ENCODE results near the gene MESP2.

MESP2 gene

DNA sequence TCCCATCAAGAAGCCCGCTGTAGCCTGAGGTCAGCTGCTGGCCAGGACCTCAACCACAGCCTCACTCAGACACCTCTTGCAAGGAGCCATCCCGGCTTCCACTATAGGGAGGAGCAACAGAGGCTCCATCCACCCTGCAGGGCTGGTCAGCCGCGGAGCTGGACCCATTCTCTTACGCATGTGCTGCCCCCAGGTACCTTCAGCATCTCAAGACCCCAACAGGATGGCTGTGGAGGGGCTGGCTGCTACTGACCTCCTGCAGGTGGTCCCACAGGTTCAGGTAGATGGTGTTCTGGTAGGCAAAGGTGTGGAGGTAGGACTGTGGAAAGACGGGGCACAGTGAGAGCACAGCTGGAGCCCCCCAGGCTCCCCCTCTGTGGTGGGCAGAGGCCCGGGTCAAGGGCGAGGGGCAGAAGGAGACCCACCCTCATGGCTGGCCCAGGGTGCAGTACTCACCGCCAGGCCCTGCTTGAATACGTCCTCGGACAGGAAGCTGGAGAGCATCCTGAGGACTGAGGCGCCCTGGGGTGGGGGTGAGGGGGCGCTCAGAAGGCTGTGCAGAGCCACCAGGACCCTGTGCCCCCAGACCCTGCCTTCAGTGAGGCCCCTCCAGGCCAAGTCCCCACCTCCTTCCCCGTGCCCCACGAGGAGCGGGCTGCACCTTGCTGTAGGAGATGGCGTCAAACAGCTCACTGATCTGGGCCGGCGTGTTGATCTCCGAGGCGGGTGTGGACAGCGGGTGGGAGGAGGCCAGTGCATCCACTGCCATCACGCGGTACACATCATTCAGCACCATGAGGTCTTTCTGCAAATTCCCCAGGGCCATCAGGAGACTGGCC, 27.1 kb downstream of the MESP2 start:
- DNase-seq: no peak

DNA sequence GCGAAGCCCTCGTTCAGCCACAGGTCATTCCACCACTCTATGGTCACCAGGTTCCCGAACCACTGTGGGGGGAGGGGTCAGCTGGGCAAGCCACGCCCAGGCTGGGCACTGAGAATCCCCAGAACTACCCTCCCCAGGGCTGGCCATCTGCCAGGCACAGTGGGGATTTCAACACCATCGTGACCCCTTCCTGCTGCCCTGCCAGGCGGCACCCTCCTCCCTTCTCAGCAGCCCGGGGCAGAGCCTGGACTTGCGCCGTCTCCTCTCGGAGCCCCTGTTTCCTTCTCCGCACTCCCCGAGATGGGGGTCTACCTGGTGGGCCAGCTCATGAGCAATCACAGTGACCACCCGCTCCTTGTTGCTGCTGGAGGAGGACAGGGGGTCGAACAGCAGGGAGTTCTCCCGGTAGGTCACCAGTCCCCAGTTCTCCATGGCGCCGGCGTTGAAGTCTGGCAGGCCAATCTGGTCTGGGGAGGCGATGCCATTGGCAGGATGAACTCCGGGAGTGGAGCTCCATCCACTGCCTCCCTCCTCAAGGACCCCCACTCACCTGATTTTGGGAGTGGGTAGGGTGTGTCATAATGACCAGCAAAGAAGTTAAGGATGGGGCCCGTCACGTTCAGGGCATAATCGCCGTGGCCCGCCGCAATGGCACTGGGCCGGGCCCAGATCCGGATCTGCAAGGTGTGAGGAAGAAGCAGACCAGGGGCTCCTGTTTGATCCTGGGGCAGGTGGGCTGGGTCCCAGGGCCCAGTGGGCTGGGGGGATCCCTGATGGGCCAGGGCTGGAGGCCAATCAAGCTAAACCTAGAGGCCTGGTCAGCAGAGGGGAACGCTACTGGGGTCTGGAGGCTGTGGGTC, 28.0 kb downstream of the MESP2 start:
- DNase-seq: no peak

DNA sequence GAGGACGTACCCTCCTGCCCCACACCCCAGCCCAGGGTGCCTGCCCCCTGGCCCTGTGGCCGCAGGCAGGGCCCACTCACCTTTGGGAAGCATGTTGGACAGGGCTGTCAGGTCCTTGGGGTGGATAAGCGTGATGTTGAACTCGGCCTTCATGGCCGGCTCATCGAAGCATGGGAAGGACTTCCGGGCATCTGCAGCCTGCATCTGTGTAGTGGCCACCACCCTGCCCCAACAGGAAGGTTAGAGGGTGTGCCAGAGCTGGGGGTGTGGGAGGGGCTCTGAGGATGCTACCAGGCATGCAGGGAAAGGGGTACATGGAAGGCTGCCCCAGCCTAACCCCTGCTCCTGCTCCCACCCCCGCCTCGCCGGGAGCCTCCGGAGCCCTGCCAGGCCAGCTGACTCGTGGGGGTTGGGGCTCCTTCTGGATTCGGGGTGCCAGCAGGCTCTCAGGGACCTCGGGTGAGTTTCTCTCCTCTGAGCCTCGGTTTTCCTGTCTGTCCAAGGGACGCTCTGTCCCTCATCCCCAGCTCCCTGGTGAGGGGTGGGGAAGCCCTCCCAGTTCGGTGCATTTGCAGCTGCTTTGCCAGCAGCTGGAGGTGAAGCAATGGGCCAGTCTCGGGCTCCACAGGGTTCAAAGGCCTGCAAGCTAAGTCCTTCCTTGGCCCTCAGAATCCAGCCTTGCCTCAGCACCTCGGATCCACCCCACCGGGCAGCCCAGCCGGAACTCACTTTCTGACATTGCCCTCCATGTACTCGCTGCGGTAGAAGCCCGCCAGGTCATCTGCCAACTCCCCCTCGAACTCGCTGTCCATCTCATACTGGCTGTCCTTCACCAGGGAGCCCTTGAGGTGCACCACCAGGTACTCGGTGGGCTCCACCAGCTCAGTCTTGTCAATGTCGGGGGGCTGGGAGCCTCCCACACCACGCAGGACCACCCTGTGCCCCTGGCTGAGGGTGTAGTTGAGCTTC, 29.4 kb downstream of the MESP2 start:
- no peak for DNase-seq

DNA sequence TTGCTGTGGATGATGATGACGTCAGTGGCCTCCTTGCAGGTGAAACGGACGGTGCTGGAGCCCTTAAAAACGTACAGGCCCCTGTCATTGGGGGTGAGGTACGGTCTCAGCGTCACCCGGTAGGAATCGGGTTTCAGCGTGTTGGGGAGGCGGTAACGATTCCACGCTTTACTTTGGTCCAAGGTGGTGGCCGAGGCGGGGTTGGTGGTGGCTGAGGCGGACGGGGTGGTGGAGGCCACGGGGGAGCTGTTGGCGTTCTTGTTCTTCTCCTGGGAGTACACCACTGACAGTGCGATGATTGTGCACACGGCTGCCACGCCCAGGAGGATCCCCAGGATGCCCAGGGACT, 30.1 kb downstream of the MESP2 start:
- no peak for DNase-seq

DNA sequence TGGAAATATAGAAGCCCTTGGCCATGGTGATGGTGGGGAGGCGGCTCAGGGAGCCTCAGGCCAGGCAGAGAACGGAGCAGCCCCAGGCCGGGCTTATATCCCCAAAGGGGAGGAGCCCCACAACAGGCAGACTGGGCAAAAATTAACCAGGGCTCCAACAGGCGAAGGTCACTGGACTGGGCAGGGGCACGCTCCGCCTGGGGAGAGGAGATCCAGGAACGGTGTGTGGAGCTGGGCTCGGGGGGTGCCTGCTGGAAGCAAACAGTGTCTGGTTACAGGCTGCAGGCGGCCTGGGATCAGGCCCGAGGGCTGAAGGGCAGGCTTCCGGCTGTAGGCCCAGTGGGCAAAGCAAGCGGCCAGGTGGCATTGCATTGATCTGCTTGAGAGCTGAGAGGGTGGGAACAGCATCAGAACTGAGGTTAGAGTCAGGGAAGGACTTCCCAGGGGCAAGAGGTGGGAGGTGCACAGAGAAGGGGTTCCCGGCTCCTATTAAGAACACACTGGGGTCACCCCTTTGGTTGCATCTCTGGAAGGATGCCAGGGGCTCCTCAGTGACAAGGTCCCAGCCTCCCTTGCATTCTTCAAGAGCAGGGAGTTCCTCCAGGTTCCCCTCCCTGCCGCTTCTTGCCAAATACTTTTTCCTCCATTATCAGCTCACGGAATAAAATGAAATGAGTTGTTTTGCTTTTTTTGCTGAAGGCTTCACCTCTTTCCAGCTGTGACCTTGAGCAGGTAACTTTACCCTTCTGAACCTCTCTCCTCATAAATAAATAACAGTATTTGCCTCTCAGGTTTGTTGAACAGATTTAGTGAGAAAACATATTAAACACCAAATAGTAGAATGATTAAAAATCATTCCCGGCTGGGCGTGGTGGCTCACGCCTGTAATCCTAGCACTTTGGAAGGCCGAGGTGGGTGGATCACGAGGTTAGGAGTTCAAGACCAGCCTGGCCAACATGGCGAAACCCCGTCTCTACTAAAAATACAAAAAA, 30.7 kb downstream of the MESP2 start:
- DNase-seq: no peak

DNA sequence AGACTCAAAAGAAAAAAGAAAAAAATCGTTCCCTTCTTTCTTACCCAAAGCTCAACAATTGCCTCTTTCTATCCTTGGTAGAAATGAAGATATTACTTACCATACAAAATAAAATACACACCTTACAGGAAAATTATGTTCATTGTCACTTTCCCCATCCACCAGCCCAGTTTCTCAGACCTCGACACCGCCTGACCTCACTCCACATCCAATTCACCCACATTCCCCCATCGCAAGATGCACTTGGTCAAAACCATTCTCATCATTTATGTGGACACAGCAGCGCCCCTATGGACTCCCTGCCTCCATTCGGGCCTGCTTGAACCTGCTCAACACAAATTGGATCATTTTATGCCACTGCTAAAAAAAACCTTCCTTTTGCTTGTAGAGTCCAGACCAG, 31.6 kb downstream of the MESP2 start:
- no peak for DNase-seq

DNA sequence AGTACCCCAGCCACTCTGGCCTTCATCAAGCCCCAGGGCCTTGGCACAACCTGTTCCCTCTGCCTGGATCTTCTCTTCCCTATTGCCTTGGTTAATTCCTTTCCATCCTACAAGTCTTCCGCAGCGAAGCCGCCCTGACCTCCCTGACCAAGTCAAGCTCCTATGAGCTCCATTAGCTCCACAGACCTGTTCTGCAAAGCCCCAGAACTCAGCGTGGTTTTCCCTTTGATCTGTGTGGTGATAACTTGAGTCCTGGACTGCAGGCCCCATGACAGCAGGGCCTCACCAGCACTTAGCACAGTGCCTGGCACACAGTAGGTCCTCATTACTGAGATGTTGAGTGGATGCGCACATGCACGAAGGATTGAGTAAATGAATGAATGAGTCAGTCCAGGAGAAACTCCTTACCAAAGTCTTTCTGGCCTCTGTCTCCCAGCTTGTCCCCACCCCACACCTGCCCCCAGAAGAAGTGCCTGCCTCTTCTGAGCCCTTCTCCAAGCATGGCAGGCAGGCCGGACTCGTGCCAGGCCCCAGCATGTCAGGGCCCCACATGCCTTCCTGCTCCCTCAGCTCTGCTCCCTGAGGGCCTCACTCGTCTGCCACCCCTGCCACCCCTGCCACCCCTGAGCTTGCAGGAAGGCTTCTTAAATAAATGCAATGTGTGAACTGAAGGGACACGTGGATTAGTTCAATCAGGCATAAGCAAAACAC, 32.2 kb downstream of the MESP2 start:
- DNase-seq: no peak

DNA sequence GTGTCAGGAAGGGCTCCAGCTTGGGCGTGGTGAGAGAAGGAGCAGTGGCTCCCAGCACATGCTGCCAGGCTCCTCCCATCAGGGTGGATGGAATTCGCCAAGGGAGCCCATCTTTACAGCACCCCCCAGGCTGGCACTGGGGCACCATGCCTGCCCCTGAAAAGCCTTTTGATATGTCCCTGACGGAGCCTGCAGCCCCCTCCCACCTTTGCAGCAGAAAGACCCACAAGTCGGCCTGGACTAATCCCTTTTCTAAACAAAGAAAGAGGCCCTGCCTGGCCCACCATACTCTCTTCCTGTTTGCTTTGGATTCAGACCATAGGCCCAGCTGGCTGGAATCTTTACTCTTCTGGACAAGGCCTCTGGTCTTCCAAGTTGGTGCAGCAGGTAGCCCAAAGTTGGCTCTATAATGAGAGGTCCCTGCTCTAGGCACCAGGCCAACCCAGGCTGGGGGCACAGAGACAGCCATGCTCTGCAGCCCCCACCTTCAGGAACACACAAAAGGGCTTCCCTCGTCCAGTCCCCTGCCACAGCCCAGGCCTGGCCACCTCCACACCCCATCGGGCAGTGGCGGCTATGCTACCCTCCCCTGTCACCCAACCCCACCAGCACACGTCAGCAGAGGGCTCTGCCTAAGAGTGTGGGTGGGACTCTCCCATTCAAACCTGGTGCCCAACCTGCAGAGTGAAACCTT, 33.1 kb downstream of the MESP2 start:
- no peak for DNase-seq

DNA sequence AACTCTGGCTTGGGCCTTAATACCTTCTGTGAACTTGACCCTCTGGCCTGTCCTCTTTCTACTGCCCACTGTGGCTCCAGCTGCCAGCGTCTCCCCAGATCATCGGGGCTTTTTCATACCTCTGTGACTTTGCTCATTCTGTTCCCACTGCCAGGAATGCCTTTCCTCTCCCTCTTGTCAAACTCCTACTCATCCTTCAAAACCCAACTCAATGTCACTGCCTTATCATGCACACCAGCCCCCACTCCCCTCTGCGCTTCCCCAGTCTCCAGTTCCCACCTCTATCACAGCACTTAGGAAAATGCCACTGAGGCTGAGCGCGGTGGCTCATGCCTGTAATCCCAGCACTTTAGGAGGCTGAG, 33.6 kb downstream of the MESP2 start:
- no peak for DNase-seq

DNA sequence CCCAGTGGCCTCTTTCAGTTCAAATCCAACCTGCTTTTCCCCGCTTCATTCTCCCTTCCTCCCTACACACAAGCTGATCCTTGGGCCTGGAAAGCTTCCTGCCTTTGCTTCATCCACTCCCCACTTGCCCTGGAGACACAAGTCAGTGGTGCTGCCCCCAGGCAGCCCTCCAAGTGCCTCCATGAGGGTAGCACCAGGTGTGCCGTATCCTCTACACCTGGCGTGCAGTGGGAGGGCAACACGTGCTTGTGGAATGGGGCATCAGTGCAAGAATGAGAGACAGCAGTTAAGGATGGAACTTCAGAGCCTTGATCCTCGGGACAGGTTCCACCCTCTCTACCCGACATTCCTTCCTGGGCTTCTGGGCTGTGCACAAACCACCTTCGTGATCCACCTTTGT, 34.7 kb downstream of the MESP2 start:
- DNase-seq: no peak

DNA sequence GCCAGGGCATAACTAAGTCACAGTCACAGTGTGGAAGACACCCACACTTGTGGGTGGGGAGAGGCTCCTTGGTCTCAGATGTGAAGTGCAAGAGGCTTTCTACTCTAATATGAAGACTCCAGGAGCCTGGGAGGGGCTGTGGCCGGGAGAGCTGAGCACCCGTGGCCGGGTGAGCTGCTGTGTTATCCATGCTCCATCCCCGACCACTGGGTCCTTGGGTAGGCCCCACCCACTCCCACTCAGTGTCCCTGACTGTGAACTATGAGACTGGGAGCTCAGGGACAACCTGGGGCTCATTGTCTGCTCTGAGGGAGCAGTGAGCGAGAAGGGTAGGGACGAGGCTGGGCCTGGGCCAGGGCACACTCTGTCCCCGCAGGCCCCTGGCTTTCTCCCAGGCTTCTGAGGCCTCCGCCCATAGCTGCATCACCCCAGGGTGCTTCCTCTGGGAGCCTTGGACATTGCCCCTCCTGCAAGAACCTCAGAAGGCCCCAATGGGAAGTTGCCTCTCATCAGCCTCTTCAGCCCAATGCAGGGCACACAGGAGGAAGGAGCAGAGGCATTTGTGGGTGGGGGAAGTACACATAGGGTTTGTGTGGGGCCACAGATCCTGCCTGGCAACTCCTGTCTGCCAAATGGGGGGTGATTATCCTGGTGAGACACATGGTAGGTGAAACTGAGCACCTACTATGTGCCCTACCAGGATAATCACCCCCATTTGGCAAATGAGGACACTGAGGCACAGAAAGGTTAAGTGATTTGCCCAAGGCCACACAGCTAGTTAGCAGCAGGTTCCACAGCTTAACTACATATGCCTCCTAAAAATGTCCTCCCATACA, 36.1 kb downstream of the MESP2 start:
- DNase-seq: no peak

DNA sequence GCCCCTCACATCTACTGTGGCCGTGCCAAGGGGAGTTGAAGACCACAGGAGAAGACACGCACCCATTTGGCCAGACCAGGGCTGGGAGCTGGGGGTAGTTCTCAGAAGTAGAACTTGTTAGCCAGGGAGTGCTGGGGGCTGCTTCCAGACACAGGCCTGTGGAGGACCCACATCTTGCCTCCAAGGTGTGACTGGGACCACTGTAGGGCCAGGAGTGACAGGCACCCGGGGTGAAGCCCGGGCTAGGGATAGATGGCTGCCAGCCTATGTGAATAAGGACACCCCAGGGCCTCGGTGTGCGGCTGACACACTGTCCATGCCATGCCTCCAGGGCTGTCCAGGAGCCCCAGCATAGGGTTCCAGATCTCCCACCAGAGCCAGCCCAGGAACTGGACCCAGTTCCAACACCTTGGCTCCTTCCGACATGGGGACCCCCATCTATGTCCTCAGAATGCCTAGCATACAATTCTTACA, 36.8 kb downstream of the MESP2 start:
- no peak for DNase-seq

DNA sequence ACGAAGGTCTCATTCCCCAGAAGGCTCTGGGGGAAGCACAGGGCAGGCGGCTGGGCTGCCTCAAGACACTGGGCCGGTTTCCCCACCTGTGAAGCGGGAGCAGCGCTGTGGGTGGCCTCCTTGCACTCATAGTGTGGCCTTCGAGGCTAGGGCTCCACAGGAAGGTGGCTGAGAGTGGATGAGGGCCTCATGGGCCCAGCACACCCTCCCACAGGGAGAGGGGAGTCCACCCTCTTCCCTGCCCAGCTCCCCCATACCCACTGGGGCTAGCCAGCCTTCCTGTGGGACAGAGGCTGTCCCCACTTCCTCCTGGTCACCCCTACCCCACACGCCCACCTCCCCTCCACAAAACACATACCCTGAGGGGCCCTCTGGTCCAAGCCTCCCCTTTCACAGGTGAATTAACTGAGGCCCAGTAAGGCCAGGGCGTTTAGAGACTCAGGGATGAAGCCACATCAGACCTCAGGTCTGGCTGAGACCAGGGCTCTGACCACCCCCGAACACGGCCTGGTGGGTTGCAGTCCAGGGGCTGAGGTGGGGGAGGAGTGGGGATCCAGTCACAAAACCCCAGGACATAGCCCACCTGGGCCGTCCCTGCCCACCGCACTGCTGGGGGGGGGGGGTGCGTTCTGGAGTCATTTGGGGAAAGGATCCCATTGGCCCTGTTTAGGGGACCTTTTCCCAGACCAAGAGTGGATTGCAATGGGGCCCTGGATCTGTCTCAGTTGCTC, 37.4 kb downstream of the MESP2 start:
- no peak for DNase-seq

DNA sequence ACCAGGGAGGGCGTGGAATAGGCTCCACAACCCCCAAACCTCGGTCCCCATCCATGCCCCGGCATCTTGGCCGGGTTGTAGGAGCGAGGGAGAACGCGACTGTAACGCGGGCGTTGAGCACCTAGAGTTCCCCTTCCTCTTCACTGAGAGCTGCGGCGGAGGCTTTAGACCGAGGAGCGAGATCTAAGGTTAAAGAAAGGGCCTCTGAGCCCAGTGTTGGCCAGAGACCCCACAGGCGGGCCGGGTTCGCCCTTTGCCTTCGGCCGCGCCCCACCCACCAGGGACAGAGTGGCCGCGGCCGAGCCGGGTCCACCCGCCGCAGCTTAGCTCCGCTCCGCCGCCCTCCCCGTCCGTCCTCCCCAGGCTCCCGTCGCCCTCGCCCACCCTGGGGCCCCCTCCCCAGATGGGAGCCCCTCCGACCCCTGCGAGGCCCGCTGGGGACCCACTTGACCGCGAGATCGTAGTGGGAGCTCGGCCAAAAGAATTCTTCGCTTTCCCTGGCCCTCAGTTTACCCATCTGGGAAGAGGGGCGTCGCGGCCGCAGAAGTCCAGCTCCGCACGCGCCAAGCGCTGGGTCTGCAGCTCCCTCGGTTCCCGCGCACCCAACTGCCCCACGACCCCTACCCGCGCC, 38.1 kb downstream of the MESP2 start:
- DNase-seq: no peak

DNA sequence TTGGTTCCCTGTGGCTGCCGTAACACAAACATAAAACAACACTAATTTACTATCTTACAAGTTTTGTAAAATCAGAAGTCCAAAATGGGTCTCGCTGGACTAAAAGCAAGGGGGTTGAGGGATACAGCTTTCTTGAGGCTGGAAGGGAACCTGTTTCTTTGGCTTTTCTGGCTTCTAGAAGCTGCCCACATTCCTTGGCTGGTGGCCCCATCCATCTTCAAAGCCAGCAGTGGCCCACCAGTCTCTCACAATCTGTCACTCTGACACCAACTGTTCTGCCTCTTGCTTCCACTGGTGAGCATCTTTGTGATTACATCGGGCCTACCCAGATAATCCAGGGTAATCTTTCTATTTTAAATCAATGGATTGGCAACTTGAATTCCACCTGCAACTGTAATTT, 39.6 kb downstream of the MESP2 start:
- no peak for DNase-seq

DNA sequence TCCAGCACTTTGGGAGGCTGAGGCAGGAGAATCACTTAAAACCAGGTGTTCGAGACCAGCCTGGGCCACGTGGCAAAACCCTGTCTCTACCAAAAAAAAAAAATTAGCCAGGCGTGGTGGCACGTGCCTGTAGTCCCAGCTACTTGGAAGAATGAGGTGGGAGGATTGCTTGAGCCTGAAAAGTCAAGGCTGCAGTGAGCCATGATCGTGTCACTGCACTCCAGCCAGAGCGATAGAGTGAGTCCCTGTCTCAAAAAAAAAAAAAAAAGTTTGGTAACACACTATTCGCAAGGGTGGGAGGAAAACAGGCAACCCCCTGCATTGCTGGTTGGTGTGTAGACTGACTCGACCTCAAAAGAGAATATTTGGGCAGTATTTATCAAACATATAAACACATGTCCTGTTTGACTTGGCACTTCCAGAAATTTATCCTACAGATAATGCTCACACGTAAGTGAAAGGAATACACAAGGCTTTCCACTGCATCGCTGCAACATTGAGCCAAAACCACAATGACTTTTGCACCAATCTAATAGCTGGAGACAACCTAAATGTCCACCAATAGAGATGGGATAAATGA, 41.7 kb downstream of the MESP2 start:
- DNase-seq: no peak

DNA sequence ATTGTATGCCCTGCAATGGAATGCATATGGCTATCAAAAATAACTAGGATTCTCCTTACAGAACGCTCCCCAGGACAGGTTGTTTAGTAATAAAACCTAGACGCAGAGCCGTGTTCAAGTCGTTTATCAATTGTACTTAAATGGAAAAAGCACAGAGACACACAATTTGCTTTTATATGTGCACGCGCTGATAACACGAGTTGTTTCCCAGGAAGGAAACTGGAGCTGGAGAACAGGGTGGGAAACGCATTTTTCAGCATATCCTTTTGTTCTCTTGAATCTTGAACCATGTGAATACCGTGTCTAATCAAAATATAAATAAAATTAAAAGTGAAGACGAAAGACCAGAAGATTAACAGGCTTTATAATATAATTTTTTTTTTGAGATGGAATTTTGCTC, 42.2 kb downstream of the MESP2 start:
- DNase-seq: no peak

Measured in NCI-H524 treated with DMSO at 0.1 percent for 48 hours (cell line).